Measurements from ENCODE around the gene LRRC8A. TPM values are rescaled to one million over a fixed set of nuclear protein-coding genes. Genes with fewer than 3 reads are reported as not detected.

Gene LRRC8A
- total RNA-seq, 1 donor, result 38.0 TPM

DNA sequence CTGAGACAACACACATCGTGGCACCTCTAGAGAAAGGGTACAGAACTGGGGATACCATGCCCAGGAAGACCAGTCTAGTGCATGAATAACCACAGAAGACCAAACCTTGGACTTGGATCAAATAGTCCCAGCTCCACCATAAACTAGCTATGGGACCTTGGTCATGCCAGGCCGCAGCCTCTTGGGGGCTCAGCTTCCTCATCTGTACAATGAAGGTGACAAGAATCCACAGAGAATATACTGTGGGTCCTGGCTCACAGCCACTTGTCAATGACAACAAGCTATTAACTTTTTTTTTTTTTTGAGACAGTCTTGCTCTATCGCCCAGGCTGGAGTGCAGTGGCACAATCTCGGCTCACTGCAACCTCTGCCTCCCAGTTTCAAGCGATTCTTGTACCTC, 4.1 kb upstream of the LRRC8A start:
- Histone ChIP-seq H3K27me3 (ENCODE audit: insufficient read depth, low read length) (no peaks in the 10 kb centered on the region), H3K79me2 (ENCODE audit: insufficient read depth, low read length) (peaks cover 27% of the 10 kb centered on the region), H4K20me1 (ENCODE audit: insufficient read depth, low read length) (no peaks in the 10 kb centered on the region), H2AFZ (ENCODE audit: low read length) (no peak overlapping the region), H3K9me3 (ENCODE audit: low read depth, low read length) (no peaks in the 10 kb centered on the region), H3K4me1 (ENCODE audit: insufficient read depth, low read length) (peaks cover 4% of the 10 kb centered on the region), H3K4me2 (ENCODE audit: insufficient read depth, low read length) (no peak overlapping the region), H3K36me3 (ENCODE audit: insufficient read depth, low read length) (no peaks in the 10 kb centered on the region), H3K27ac (ENCODE audit: low read depth, low read length) (no peak overlapping the region), H3K4me3 (ENCODE audit: insufficient read depth, low read length) (no peak overlapping the region)
- TF ChIP-seq, protein P1, sequence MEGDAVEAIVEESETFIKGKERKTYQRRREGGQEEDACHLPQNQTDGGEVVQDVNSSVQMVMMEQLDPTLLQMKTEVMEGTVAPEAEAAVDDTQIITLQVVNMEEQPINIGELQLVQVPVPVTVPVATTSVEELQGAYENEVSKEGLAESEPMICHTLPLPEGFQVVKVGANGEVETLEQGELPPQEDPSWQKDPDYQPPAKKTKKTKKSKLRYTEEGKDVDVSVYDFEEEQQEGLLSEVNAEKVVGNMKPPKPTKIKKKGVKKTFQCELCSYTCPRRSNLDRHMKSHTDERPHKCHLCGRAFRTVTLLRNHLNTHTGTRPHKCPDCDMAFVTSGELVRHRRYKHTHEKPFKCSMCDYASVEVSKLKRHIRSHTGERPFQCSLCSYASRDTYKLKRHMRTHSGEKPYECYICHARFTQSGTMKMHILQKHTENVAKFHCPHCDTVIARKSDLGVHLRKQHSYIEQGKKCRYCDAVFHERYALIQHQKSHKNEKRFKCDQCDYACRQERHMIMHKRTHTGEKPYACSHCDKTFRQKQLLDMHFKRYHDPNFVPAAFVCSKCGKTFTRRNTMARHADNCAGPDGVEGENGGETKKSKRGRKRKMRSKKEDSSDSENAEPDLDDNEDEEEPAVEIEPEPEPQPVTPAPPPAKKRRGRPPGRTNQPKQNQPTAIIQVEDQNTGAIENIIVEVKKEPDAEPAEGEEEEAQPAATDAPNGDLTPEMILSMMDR (IDR thresholded peaks at IDR 0.05; ENCODE audit: extremely low read depth, low read depth, low read length), result no peak
- no peak for DNase-seq (ENCODE audit: insufficient read length, low spot score, missing footprints)

DNA sequence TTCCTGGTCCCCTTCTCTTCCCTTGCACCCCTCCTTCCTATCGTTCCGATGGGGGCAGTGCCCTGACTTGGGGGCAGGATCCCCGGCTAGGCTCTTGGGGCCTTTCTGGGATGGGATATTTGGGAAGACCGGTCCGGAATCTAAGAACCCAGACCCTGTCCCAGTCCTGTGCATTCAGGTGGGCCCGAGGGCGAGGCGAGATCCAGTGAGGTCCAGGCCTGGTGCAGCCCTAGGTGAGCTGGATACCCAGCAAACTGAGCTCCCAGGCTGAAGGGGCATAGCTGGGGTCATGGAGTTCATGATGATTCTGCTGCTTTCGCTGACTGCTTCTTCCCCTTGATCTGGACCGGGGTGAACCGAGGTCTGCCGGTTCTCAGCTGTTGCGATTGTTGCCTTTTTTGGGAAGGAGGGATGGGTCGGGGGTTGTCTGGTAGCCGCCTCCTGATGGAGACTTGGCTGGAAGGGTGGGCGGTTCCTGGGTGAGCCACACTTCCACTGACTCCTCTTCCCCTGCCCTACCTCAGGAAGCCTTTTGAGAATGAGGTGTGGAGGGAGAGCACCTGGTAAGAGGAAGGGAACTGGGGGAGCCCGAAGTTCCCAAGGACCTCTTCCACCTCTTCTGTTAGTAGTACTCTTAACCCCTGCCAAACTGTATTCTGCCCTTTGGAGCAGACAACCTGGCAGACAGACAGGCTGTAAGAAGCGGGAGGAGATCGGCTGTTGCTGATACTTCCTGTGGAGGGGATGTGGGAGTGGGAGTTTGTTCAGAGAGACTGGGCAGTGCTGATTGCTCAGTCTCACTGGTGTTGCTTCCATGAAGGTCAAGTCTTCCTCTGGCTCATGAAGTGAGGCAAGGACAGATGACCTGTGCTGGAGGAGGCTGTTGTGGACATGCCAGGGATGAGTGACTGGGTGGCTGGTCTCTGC, 1.0 kb downstream of the LRRC8A start:
- TF ChIP-seq, protein P1 (IDR thresholded peaks at IDR 0.05; ENCODE audit: extremely low read depth, low read depth, low read length), result no peak
- Histone ChIP-seq H3K4me2 (ENCODE audit: insufficient read depth, low read length) (peak overlapping the region; percentile 96), H3K4me1 (ENCODE audit: insufficient read depth, low read length) (peaks cover 20% of the 10 kb centered on the region), H3K27me3 (ENCODE audit: insufficient read depth, low read length) (no peaks in the 10 kb centered on the region), H4K20me1 (ENCODE audit: insufficient read depth, low read length) (peaks cover 28% of the 10 kb centered on the region), H3K36me3 (ENCODE audit: insufficient read depth, low read length) (peaks cover 15% of the 10 kb centered on the region), H3K9me3 (ENCODE audit: low read depth, low read length) (no peaks in the 10 kb centered on the region), H2AFZ (ENCODE audit: low read length) (peak overlapping the region; percentile 68), H3K4me3 (ENCODE audit: insufficient read depth, low read length) (peak overlapping the region; percentile 98), H3K27ac (ENCODE audit: low read depth, low read length) (peak overlapping the region; percentile 85), H3K79me2 (ENCODE audit: insufficient read depth, low read length) (peaks cover 70% of the 10 kb centered on the region)
- DNase-seq (ENCODE audit: insufficient read length, low spot score, missing footprints), result peak; percentile 86

DNA sequence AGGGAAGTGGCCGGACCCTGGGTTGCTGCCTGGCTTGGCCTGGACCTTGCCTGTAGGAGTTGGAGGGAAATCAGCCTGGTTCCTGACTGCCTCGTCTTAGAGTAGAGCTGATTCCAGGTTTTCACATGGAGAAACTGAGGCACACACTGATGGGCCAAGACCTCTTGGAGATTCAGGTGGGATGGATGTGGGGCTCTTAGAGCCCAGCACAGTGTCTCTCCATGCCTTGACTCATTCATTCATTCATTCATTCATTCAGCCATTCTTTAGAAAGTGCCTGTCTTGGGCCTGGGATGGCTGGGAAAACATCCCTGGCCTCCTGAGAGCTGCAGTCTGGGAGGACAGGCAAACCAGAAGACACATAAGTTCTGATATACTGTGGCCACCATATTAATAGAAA, 2.2 kb downstream of the LRRC8A start:
- Histone ChIP-seq H3K4me1 (ENCODE audit: insufficient read depth, low read length) (peaks cover 24% of the 10 kb centered on the region), H3K79me2 (ENCODE audit: insufficient read depth, low read length) (peaks cover 82% of the 10 kb centered on the region), H2AFZ (ENCODE audit: low read length) (no peak overlapping the region), H4K20me1 (ENCODE audit: insufficient read depth, low read length) (peaks cover 38% of the 10 kb centered on the region), H3K27me3 (ENCODE audit: insufficient read depth, low read length) (no peaks in the 10 kb centered on the region), H3K27ac (ENCODE audit: low read depth, low read length) (no peak overlapping the region), H3K4me3 (ENCODE audit: insufficient read depth, low read length) (no peak overlapping the region), H3K4me2 (ENCODE audit: insufficient read depth, low read length) (peak overlapping the region; percentile 96), H3K9me3 (ENCODE audit: low read depth, low read length) (no peaks in the 10 kb centered on the region), H3K36me3 (ENCODE audit: insufficient read depth, low read length) (peaks cover 24% of the 10 kb centered on the region)
- DNase-seq (ENCODE audit: insufficient read length, low spot score, missing footprints), result peak; percentile 13
- TF ChIP-seq, protein P1 (IDR thresholded peaks at IDR 0.05; ENCODE audit: extremely low read depth, low read depth, low read length), result no peak

DNA sequence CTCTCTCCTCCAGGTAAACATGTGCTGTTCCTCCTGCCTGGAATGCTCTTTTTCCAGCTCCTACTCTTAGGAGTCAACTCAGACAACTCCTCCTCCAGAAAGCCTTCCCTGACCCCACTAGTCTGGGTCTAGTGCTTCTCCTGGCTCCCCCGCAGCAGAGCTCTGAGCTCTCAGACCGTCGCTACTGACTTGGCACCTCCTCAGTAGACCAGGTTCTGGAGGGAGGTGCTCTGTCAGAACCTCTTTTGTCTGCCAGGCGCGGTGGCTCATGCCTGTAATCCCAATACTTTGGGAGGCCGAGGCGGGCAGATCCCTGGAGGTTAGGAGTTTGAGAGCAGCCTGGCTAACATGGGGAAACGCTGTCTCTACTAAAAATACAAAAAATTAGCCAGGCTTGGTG, 3.4 kb downstream of the LRRC8A start:
- TF ChIP-seq, protein P1 (IDR thresholded peaks at IDR 0.05; ENCODE audit: extremely low read depth, low read depth, low read length), result no peak
- Histone ChIP-seq H3K27me3 (ENCODE audit: insufficient read depth, low read length) (no peaks in the 10 kb centered on the region), H3K4me3 (ENCODE audit: insufficient read depth, low read length) (no peak overlapping the region), H2AFZ (ENCODE audit: low read length) (no peak overlapping the region), H3K79me2 (ENCODE audit: insufficient read depth, low read length) (peaks cover 82% of the 10 kb centered on the region), H3K36me3 (ENCODE audit: insufficient read depth, low read length) (peaks cover 24% of the 10 kb centered on the region), H3K4me2 (ENCODE audit: insufficient read depth, low read length) (no peak overlapping the region), H3K27ac (ENCODE audit: low read depth, low read length) (peak overlapping the region; percentile 67), H4K20me1 (ENCODE audit: insufficient read depth, low read length) (peaks cover 38% of the 10 kb centered on the region), H3K9me3 (ENCODE audit: low read depth, low read length) (no peaks in the 10 kb centered on the region), H3K4me1 (ENCODE audit: insufficient read depth, low read length) (peaks cover 28% of the 10 kb centered on the region)
- peak; percentile 45 for DNase-seq (ENCODE audit: insufficient read length, low spot score, missing footprints)

Measured in osteoblast (primary cell).